ENCODE measurements around the gene MAML2.

Gene MAML2

GRCh38 chr11:96112192-96113128 lies 230.5 kb downstream of the MAML2 start:
- DNase-seq = no peak

DNA sequence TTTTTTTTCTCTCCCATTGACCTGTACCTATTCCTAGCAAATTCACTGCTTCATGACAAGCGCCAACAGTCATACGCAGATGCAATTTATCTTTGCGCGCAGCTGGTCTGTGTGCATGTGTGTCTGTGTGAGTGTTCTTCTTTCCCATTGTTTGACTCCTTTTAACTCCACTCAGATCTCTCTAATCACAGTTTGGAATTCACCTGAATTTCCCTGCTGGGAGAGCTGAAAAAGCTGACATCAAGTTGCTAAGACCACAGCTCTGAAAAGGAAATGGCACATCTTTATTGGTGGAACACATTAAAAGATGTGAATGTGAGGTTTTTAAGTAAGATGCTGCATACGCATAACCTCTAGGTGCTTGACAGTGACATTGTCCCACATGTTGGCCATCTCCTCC lies 231.7 kb downstream of the MAML2 start:
- DNase-seq = no peak

DNA sequence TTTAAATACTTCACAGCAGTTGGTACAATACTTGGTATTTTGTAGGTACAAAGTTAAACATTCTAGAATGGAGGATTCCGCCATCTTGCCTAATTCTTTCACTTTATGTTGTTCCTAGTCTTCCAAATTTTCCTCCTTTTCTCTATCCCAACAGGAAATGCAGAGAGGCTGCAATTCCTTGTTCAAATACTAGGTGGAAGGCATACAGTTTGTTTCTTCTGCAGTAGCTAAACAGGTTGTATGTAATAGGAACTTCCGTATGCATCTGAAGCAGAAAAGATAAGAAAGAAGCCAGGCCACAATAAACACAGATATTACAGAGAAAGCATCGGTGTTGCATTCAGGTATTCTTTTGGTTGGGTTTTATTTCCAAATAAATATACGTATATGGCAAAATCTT lies 232.7 kb downstream of the MAML2 start:
- DNase-seq = no peak

- DNase-seq = no peak
Measured at GRCh38 chr11:96109331-96110030, 233.5 kb downstream of the MAML2 start.

DNA sequence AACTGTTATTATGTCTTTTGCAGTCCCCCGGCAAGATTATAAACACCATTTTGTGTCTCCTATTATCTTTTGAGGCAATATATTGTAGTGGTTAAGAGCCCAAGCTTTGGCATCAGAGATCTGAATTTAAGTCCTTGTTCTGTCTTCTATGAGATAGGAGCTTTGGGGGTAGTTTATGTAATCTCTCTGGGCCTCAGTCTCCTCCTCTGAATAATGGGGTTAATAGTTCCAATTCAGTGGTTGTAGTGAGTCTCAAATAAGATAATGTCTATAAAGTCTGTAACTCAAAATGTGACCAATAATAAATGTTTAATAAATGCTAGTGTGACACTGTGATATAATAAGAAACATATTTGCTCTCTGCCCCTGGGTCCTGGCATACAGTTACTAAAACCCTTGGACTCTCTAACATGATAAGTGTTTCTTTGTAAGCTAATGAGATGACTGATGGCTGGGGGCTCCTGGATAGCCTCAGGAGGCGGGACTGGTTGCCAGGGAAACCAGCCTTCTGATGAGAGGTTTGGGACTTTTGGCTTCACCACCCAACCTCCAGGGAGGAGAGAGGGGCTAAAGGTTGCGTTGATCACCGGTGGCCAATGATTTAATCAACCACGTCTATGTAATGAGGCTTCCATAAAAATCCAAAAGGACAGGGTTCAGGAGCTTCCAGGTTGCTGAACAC lies 235.7 kb downstream of the MAML2 start:
- no peak for DNase-seq

- no peak for DNase-seq
Measured at GRCh38 chr11:96106645-96107044, 236.3 kb downstream of the MAML2 start.

- DNase-seq = no peak
Measured at GRCh38 chr11:96105944-96106343, 237.1 kb downstream of the MAML2 start.

DNA sequence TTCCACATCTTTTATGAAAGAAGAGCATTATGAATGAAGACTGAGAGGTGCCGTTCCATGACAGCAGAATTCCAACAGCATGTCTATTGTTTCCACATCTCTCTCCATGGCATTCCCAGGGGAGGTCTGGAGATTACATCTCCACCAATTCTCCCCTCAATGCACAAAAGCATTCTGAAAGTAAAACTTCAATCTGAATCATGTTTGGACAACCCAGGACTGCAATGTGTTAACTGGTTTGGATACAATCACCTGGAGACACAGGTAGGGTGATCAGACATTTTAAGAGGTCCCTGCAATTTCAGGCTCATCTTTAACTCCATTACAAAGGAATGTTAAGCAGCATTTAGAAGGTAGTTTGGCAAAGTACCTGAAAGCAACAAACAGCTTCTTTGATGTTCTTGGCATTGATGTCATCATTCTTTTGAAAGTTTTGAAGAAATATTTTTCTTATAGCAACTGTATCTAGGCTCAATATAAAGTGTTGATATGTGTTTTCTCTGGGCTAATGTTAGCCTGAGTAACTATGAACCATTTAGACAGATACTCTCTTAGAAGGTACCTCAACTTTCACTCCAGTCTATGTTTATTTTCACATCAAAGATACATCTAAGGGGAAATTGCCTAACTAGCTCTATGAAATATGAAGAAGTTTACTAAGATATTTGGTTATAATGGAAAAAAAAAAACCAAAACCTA lies 237.6 kb downstream of the MAML2 start:
- DNase-seq = no peak

DNA sequence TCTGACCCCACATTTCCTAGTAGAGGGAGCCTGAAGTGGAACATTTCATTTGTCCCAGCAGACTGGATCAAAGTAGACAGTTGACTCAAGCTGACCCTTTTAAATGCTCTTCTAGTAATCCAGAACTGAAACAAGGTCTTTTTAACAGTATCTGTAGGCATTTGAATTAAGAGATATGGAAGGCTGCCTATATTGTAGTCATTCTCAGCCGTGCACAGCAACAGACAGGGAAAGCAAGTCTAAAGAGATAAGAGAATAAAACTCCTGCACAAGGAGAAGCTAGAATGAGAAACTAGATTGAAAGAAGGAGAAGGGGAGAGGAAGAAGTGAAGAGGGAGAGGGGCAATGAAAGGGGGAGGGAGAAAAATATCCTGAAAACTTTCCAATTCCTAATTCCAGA lies 238.5 kb downstream of the MAML2 start:
- DNase-seq = no peak

DNA sequence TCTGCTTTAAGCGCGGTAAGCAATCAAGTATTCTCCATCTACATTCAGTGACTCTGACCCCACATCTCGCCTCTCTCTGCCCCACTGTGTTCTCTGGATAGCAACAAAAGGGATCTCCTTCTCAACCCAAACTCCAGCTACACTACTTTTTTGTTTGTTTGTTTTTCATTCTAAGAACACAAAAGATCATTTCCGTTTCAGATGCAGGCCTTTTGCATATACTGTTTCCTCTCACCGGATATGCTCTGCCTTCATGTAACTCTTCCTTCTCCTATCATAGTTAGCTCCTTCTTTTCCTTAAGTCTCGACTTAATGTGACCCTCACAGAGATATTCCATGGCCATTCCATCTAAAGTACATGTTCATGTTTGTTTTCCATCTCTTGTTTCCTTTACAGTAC lies 239.3 kb downstream of the MAML2 start:
- no peak for DNase-seq

DNA sequence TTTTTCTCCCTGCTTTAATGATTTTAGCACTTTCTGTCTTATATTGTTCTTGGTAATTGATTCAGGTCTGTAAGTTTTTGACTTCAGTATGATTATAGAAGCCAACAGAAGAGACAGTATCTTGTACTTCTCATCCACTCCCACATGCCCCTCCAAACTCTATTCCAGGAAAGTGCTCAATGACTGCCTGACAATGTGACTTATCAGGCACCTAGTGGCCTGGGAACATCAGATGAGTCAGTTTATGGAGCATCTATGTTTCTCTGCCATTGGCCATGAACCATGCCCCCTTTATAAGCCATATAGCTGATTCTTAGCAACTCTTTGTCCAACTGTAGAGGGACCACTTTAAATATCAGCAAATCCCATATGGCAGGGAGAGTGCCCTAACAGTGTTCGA lies 239.9 kb downstream of the MAML2 start:
- DNase-seq = no peak

DNA sequence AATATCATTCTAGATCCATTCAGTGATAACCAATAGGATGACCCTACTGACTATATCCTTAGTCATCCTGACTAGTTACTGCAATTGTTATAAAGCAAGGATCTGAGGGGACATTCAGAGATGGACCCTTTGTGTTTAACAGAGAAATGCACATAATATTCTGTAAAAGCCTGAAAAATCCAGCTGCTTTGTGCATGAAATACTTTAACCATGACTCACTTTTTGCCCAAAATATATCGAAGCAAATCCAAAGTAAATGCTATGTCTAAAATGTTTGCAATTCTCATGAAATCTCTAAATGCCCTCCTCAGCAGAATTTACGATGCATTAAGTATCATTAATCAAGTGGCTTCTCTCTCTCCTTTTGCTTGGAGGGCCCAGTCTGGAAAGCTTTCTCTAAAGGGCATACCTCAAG lies 240.3 kb downstream of the MAML2 start:
- no peak for DNase-seq

- DNase-seq = no peak
Measured at GRCh38 chr11:96101146-96101545, 241.8 kb downstream of the MAML2 start.

DNA sequence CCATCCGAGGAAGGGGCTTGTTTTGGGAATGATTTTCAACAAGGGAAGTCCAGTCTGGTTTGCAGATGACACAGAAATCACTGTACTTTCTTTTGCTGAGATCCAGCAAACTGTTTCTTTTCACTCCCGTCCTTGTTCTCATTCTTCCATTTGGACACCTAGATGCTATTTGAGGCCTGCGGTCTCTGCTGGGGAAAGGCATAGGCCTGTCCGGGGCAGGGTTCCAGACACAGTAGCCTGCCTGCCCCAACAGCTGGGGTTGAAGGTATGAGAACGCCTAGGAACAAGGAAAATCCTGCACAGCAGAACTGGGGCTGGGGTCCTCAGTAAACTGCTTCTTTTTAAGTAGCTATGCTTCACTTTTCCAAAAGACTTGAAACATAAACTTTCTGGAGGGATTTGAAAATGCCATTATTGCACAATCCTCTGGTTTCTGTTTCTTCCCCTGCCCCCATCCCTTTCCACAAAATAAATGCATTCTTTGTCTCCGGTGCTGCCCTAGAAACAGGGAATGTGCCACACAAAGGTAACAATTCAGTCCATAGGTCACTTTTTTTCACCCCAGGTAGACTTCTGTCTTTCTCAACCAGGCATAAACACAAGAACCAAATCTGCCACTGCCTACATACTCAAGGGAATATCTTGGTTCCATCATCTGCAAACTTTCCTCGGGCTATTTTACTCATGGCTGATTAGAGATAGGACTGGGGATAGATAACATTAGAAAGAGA lies 244.3 kb downstream of the MAML2 start:
- no peak for DNase-seq

DNA sequence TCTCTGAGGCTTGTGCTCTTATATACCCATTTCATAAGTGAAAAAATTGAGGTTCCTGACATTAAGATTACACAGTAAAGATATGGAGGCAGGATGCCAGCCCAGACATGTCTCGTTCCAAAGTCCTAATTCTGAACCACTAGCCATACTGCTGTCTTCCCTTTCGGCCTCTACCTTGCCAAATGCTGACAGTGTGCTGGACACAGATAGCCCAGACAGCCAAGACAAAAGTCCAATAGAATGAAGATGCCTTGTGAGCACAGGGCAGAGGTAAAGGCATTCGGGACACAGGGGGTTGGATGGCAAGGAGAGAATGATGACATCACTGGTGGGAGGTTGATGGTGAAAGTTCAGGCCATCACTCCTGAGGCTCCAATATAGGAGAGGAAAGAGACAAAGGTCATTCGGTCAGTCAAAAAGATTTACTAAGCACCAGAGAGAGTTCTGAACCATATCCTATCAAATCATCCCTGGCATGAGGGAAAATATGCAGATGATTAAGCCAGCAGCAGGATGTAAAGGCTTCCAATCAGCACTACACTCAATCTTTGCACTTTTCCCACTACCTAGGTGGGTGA lies 245.1 kb downstream of the MAML2 start:
- no peak for DNase-seq

DNA sequence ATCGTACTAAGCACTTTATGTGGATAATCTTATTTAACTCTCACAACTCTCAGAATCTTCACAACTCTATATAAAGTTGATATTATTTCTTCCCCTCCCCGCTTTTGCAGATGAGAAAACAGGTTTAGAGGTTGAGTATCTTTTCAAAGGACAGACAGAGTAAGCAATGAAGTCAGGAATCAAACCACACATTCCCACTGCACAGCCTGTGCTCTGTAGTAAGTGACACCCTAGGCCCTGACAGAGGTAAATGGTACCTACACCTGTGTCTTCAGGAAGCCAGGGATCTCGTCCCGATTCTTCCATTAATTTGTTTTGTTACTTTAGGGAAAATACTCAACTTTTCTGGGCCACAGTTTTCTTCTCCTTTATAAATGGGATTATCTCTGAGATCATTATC lies 246.6 kb downstream of the MAML2 start:
- no peak for DNase-seq

- no peak for DNase-seq
Measured at GRCh38 chr11:96095884-96096303, 247.1 kb downstream of the MAML2 start.

- DNase-seq = no peak
Measured at GRCh38 chr11:96094156-96094555, 248.8 kb downstream of the MAML2 start.

- no peak for DNase-seq
Measured at GRCh38 chr11:96092511-96092910, 250.5 kb downstream of the MAML2 start.

DNA sequence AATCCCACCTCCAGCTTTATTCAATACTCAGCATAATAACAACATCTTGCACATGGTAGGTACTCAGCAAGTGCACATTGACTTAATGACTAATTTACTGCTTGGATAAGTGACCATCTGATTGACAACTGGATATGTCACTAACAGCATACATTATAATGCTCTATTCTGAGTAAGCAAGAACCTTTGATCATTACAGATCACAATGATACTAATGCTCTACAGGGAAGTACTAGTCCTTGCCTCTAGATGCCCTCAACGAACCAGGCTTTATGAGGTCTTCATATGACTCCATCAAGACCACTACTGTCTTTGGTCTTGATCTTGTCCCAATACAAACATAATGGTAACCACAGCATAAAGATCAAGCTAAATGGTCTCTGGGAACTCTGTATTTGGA lies 251.5 kb downstream of the MAML2 start:
- DNase-seq = no peak

- no peak for DNase-seq
Measured at GRCh38 chr11:96090711-96091110, 252.3 kb downstream of the MAML2 start.

DNA sequence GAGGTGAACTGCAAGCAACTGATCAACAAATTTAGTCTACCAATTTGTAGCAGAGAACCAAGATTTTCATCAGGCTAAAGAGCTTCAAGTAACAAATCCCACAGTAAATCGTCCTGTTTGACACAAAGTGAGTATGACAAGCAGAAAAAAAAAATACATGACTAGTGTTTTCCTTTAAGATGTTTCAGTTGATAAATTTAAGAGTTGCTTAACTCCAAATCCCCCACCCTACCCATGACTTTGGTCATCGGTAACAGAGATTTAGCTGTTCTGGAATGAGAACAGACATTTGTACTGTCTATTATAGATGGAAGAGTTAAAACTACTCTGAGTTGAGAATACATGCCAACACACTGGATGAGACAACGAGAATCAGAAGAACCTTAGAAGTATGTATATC lies 254.1 kb downstream of the MAML2 start:
- no peak for DNase-seq
